Measurements from ENCODE around the gene KRT83.
A peak's percentile ranks its signal among the peaks of the same experiment; 100 is the strongest.
"Not testable (repeated sequence)": the region's sequence is repeated elsewhere in the genome, so short reads cannot be mapped to it uniquely, and the experiment has no call there.

Gene KRT83

DNA sequence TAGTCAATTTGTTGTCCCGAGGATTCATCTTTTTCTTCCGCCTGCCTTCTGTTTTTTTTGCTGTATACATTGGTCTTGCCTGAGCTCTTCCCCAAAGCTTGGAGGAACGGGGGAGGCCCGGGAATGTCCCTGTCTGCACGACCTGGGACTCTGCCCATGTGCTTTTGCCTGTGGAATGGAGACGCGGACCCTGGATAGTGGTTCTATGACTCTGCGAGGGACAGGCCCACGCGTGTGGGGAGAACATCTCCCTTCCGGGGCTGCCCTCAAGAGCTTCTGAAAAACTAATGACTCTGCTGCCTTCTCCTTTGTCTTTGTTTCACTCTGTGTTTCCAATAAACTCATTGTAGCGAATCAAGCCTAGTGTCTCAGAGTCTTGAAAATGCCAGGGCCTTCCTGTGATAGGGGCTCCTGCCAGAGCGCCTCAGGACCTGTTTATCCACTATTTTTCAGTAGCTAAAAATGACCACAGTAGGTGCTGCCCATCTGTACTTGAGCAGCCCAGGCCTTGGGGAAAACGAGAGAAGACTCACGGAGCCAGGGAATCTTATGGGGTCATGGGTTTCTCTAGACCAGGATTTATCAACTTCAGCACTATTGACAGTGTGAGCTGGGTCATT, 12.3 kb downstream of the KRT83 start:
- no peak for DNase-seq (ENCODE audit: low spot score)

DNA sequence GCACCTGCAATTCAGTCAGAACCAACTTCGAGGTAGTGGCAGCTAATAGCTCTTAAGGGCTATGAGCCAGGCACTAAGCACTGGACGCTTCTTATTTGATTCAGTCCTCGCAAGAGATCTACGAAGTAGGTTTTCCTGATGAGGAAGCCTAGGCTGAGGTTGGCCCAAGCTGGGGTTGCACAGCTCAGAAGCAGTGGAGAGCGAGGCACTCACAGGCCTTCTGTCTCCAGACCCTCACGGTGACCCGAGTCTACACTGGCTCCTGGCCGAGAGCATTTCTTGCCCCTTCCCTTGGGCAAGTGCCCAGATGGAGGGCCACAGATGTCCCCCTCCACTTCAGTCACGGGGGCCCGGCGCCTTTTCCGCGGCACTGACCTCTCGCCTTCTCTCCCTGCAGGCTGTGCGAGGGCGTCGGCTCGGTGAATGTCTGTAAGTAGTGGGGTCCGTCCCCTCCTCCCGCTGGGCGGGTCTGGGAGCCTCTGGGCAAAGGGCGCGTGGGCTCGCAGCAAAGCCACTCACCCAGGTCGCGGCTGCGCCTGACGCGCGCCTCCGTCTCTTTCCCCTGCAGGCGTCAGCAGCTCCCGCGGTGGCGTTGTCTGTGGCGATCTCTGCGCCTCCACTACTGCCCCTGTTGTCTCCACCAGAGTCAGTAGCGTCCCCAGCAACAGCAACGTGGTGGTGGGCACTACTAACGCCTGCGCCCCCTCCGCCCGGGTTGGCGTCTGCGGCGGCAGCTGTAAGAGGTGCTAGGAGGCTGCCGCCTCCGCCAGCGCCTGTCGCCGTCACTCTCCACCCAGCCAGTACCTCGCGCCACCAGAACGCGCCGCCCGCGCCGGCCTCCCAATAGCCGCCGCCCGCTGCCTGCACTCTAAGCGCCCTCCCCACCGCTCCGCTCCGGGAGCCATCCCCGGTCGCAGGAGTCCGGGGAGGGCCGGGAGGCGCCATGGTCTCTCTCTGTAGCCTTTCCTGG, 13.1 kb downstream of the KRT83 start:
- DNase-seq (ENCODE audit: low spot score), result peak; percentile 53

DNA sequence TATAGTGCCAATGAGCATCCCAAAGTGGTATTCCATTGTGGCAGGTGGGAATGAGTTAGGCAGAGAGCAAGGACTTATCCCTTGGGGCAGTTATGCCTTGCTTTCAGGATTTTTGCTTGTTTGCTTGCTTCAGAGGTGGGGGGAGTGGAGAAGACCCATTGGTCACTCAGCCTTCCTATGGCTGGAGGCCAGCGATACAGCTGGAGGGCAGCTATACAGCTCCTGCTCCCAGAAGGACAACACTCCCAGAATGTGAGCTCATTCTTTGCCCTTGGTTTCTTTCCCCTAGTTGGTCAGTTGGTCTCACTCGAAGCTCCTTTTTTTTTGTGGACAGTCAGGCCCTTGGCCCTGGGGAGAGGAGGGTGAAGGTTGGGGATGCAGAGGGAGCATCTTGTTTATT, 14.5 kb downstream of the KRT83 start:
- no peak for DNase-seq (ENCODE audit: low spot score)

DNA sequence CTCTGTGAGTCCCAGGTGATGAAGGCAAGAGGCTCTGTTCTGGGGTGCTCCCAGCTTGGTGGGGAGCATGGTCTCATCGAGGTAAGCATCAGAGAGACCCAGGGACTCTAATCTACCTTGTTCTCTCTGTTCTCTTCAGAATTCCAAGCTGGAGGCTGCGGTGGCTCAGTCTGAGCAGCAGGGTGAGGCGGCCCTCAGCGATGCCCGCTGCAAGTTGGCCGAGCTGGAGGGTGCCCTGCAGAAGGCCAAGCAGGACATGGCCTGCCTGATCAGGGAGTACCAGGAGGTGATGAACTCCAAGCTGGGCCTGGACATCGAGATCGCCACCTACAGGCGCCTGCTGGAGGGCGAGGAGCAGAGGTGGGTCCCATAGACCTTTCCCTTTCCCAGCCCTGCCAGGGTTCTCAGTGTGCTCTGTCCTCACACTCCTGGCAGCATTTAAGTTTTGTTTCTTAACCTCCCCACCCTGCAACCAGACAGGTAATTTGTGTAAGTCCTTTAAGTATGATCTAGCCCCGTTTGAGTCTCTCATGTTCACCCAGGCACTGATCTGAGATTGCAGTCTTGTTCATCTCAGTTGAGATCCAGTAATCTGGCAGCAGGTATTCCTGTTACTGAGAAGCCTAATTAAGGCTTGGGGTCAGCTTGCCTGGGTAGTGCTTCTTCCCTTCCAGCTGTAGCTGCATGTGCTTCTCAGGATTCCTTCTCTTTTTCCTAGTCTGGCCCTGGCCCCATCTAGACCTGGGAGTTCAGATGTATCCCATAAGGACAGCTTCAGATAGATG, 15.1 kb downstream of the KRT83 start:
- no peak for DNase-seq (ENCODE audit: low spot score)

DNA sequence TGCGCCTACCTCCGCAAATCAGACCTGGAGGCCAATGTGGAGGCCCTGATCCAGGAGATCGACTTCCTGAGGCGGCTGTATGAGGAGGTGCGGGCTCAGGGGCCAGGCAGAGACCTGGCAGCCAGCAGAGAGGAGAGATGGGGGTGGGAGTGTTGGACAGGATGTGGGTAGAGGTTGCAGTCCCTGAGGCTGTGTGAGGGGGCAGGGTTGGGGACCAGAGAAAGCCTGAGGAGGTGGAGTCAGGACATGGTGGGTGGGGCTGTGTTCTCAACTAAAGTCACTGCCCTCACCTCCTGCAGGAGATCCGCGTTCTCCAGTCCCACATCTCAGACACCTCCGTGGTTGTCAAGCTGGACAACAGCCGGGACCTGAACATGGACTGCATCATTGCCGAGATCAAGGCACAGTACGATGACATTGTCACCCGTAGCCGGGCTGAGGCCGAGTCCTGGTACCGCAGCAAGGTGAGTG, 16.2 kb downstream of the KRT83 start:
- not testable (repeated sequence) for DNase-seq (ENCODE audit: low spot score)

DNA sequence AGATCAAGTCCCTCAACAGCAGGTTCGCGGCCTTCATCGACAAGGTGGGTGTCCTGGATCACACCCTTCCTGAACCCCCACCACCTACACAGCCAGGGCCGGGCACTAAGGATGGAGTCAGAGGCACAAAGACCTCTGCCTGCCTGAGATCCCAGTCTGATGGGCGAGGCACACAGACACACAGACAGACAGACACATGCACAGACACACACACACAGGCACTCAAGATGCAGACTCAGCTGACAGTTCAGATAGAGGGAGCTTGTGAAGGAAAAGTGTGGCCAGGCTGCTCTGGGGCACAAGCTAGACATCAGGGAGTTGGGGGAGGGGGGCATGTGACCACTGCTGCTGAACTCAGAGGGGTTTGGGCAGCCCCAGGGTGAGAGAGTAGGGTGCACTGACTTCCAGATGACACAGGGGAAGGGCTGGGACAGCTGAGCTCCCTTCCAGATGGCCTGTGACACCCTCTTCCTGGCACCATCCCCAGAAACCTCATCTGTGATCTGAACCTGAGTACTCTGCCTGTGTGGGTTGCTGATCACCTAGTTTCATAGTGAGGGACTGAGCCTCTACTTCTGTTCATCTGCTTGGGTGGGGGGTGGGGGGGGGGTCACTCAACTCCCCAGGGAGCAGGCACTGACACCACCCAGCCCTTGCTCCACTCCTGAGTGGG, 18.8 kb downstream of the KRT83 start:
- not testable (repeated sequence) for DNase-seq (ENCODE audit: low spot score)

DNA sequence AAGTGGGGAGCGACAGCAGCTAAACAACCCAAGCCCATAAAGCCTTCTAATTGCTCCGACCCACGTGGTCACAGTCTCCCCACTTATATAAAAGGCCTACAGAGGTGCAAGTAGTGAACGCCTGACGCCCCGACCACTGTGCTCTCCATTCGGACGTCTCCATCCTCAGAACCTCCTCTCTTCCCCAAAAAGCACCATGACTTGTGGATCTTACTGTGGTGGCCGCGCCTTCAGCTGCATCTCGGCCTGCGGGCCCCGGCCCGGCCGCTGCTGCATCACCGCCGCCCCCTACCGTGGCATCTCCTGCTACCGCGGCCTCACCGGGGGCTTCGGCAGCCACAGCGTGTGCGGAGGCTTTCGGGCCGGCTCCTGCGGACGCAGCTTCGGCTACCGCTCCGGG, 19.5 kb downstream of the KRT83 start:
- not testable (repeated sequence) for DNase-seq (ENCODE audit: low spot score)

DNA sequence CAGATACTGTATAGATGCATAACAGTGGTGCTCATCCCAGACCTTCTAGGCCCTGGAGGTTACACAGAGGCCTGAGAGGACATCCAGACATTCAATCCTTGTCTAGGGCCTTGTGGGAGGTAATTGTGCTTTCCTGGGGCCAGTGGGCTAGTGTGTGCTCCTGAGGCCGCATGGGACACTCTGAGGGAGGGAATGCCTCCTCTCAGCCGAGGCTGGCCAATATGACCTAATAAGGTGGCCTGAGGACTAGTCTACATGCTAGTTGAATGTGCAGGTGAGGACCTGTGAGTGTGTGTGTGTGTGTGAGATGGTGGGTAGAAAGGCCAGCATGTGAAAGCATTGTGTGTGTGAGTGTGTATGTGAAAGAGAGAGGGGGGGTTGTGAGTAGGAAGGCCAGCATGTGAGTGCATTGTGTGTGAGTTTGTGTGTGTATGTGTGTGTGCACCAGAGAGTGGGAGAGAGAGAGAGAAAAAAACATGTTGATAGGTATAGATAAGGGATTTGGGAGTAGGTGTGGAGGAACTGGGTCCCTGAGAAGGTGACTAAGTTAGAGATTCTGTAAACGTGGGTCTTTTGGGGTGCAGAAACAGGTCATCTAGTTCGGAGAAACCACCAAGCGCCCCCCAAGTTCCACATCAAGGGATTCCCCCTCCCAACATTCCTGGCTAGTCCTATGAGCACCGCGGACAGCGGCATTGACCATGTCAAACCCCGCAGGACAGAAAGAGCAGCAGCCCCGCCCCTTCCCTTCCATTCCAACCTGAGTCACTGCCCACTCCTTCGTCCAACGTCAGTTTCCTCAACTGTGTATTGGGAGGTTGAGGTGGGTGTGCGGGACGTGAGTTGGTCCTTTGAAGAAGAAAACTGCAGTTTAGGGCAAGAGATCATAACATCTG, 20.2 kb downstream of the KRT83 start:
- DNase-seq (ENCODE audit: low spot score), result no peak

DNA sequence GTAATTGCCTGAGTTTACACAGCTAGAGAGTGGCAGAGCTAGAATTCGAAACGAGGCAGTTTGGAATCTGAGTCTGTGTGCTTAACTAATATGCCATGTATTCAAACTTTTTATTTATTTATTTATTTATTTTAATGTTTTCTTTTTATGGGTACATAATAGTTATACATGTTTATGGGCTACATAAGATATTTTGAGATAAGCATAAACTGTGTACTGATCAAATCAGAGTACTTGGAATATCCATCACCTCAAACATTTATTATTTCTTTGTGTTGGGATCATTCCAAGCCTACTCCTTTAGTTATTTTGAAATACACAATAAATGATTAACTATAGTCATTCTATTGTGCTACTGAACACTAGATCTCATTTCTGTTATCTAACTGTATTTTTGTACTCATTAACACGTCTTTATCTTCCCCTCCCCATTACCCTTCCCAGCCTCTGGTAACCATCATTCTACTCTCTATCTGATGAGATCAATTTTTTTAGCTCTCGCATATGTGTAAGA, 22.5 kb downstream of the KRT83 start:
- no peak for DNase-seq (ENCODE audit: low spot score)

DNA sequence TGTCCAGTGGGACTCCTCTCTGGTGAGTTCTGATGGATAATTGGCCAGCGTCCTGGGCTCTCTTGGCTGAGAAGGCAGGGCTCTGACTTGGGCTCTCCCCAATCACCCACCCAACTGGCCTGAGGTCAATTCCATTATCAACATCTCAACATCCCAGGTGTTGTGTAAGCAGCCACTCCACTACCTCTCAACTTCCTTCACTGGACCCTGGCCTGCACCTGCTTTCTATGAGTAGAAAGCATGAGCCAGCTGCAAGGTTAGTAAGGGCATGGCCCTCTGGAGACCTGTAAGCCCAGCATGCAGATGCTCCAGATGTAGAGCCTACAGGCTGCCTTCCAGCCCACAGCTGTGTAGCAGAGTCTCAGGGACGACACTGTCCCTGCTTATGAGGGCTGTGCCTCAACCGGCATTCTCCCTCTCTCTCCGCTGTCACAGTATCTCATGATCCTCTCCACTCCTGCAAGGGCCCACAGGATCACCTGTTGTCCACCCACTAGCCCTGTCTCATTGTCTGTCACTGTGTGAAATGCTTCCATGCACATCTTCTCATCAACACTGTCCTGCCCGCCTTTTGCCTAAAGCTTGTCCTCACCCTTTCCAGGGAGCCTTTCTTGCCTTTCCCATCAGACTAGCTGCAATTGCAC, 24.5 kb downstream of the KRT83 start:
- no peak for DNase-seq (ENCODE audit: low spot score)

DNA sequence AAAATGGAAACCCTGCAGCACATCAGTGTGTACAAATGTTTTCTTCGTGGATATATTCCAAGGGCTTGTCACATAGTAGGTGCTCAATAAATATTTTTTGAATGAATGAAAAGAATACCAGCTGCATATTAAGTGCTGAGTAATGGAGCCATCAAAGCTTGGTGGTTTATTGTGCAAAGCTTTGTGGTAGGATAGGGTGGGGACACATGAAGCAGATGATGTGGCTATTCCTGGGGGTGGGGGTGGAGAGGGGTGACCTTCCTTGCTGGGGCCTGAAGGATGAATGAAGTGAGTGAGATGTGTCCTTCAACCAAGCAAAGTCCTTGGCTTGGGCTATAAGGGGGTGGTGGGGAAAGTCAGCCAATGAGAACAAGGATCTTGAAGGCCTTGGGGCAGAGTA, 25.5 kb downstream of the KRT83 start:
- DNase-seq (ENCODE audit: low spot score), result no peak

DNA sequence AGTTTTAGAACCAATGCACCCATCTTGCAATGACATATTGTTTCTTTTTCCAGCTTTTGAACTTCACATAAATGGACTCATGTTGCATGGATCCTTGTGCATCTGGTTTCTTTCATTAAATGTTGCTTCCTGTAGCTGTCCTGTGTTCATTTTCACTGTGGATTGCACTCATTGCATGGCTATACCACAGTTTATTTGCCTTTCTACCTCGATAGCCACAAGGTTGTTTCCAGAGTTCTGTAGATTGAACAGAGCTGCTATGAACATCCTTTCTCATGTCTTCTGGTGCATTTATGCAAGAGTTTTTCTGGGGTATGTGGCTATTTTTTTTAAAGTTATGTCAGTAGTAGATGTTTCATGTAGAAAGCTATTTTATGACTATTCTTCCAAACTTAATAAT, 26.4 kb downstream of the KRT83 start:
- DNase-seq (ENCODE audit: low spot score), result no peak

DNA sequence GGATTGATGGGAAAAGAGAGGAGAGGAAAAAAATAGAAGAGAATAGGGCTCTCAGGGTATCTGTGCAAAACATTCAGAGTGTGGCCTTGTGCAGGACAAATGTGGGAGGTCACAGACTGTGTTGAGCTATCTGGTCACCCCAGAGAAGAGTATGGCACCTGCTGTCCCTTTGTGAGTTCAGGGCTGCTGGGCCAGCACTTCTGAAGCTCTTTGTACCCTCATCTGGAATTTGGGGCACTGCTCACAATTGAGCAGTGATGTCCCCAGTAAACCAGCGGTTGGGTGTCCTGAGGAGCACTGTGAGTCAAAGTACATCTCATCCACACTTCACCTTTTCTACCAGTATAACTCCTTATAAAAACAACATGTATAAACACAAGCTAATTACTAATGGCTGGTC, 27.3 kb downstream of the KRT83 start:
- no peak for DNase-seq (ENCODE audit: low spot score)

DNA sequence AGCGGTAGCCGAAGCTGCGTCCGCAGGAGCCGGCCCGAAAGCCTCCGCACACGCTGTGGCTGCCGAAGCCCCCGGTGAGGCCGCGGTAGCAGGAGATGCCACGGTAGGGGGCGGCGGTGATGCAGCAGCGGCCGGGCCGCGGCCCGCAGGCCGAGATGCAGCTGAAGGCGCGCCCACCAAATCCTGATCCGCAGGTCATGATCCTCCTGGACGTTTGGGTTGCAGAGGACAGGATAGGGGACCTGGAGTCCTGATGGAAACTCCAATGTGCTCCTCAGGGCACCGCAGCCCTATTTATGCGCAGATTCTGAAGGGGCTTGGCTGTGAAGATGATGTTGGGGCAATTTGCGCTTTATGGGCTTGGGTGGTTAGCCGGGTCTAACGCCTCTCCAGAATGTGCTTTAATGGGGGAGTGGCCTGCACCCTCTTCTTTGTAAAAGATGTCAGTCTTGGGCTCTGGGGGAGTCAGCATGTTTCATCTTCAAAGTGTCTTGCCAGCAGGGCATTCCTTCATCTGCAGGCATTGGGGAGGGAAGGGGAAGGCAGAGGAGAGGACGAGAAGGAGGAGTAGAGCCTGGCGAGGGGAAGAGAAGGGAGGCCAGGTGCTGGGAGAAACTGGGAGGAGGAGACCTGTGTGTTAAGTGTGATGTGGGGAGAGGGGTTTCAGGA, 29.8 kb downstream of the KRT83 start, which contains the start of gene KRT81:
Gene KRT81 (minus strand): TSS at position 268 of the 669 bp plus-strand sequence. CDS start 69 bp downstream, at position 199.
- DNase-seq (ENCODE audit: low spot score), result no peak

DNA sequence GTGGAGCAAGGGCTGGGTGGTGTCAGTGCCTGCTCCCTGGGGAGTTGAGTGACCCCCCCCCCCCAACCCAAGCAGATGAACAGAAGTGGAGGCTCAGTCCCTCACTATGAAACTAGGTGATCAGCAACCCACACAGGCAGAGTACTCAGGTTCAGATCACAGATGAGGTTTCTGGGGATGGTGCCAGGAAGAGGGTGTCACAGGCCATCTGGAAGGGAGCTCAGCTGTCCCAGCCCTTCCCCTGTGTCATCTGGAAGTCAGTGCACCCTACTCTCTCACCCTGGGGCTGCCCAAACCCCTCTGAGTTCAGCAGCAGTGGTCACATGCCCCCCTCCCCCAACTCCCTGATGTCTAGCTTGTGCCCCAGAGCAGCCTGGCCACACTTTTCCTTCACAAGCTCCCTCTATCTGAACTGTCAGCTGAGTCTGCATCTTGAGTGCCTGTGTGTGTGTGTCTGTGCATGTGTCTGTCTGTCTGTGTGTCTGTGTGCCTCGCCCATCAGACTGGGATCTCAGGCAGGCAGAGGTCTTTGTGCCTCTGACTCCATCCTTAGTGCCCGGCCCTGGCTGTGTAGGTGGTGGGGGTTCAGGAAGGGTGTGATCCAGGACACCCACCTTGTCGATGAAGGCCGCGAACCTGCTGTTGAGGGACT, 30.6 kb downstream of the KRT83 start:
- DNase-seq (ENCODE audit: low spot score), result not testable (repeated sequence)

DNA sequence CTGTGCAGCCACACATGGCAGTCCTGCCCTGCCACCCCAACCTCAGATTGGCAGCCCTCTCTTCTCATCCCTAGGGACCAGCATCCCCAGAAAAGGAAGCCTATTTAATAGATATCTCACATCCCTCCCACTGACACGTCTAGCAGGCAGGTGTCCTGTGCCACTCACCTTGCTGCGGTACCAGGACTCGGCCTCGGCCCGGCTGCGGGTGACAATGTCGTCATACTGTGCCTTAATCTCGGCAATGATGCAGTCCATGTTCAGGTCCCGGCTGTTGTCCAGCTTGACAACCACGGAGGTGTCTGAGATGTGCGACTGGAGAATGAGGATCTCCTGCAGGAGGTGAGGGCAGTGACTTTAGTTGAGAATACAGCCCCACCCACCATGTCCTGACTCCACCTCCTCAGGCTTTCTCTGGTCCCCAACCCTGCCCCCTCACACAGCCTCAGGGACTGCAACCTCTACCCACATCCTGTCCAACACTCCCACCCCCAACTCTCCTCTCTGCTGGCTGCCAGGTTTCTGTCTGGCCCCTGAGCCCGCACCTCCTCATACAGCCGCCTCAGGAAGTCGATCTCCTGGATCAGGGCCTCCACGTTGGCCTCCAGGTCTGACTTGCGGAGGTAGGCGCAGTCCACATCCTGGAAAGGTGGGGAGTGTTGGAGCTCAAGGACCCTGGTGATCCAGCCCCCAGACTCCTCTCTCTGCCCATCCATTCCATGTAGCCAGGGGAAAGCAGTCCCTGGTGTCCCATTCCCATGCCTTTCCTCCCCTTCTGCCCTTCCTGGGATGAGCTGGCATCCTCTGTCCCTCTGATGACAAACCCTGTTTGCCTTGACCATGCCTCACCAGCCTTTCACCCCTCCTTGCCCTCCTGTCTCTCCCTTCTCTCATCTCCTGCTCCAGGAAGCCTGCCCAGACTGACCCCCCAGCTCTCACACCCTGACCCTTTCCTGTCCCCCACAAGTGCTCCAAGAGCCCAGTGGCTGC, 33.1 kb downstream of the KRT83 start:
- not testable (repeated sequence) for DNase-seq (ENCODE audit: low spot score)
